AG09309 (cell line): ENCODE results near the gene IL1R2.
A peak's percentile ranks its signal among the peaks of the same experiment; 100 is the strongest.

Experiments used
- DNase-seq: peaks from one replicate; pipeline ENCODE4 v3.0.0-alpha.2; 2010; ENCODE audit warnings: low read depth
- H3K4me3 ChIP-seq: 2 replicates; pipeline ENCODE4 v1.5.1; 2011; ENCODE audit warnings: mild to moderate bottlenecking, low read depth, low read length, moderate library complexity; ENCODE audit not compliant: control insufficient read depth
- CTCF ChIP-seq: IDR thresholded peaks from 2 replicates; pipeline ENCODE4 v1.5.1; 2011; ENCODE audit warnings: mild to moderate bottlenecking, low read depth, low read length, inconsistent platforms; ENCODE audit not compliant: insufficient read depth, control insufficient read depth; ENCODE audit errors: missing control alignments

The IL1R2 gene

GRCh38 chr2:102060792-102061191 is 69.0 kb downstream of the IL1R2 start:
- TF ChIP-seq CTCF = no peak
- no peak overlapping the region for H3K4me3 ChIP-seq
- no peak for DNase-seq

- H3K4me3 ChIP-seq = no peak overlapping the region
- no peak for DNase-seq
- TF ChIP-seq CTCF = no peak
These were observed 69.5 kb downstream of the IL1R2 start for GRCh38 chr2:102061286-102061699.

- TF ChIP-seq CTCF = no peak
- no peak overlapping the region for H3K4me3 ChIP-seq
- no peak for DNase-seq
These were observed 70.4 kb downstream of the IL1R2 start for GRCh38 chr2:102061962-102062795.

GRCh38 chr2:102062802-102063201 is 71.0 kb downstream of the IL1R2 start:
- no peak overlapping the region for H3K4me3 ChIP-seq
- no peak for DNase-seq
- TF ChIP-seq CTCF = no peak

- TF ChIP-seq CTCF = no peak
- H3K4me3 ChIP-seq = no peak overlapping the region
- no peak for DNase-seq
These were observed 71.7 kb downstream of the IL1R2 start for GRCh38 chr2:102063487-102063911.

GRCh38 chr2:102063941-102064678 is 72.3 kb downstream of the IL1R2 start:
- H3K4me3 ChIP-seq = no peak overlapping the region
- TF ChIP-seq CTCF = no peak
- DNase-seq = peak; percentile 98
